Endothelial cell of umbilical vein (primary cell): Measurements from ENCODE around the gene RYR3. TPM values are rescaled to one million over a fixed set of nuclear protein-coding genes. Genes with fewer than 3 reads are reported as not detected.

Source experiments
- BruUV-seq: library from RNA; stranded (reverse); fragments of 400-500 nt; replicated peaks from 2 replicates; lab custom pipeline; 2021; lab: Mats Ljungman, UMichigan
- CTCF ChIA-PET: fragments of 300-600, 350-600 bp; sonication (Branson Sonifier 250); formaldehyde crosslinking; loops from one replicate; lab custom pipeline; 2021; ENCODE audit warnings: antibody characterized with exemption, inconsistent platforms; lab: Charles Lee
- POLR2A ChIA-PET: fragments of 300-600, 350-600 bp; sonication (Branson Sonifier 250); formaldehyde crosslinking; loops from one replicate; lab custom pipeline; 2021; ENCODE audit warnings: antibody characterized with exemption, inconsistent platforms; lab: Charles Lee
- DNase-seq: peaks from one replicate; pipeline ENCODE4 v3.0.0-alpha.2; 2011; ENCODE audit warnings: low read depth, low spot score
- FAIRE-seq: peaks from 2 replicates; lab custom pipeline; 2011; peaks lifted over from hg19 to GRCh38; lab: Jason Lieb, UNC
- H2AFZ ChIP-seq: 2 replicates; pipeline ENCODE4 v1.6.0; 2012; ENCODE audit warnings: low read depth, low read length, control low read depth, inconsistent platforms
- H3K27ac ChIP-seq: 2 replicates; pipeline ENCODE4 v1.5.1; 2011; ENCODE audit warnings: low read depth, mild to moderate bottlenecking, control low read depth, low read length, moderate library complexity; ENCODE audit not compliant: insufficient read depth
- H3K27me3 ChIP-seq, 2 experiments: 2 replicates each; pipeline versions ENCODE4 v1.6.0 to v1.6.1; 2011; ENCODE audit warnings: low read length in 2 of 2, mixed read lengths in 1 of 2; ENCODE audit not compliant: control insufficient read depth in 2 of 2, insufficient read depth in 2 of 2
- H3K36me3 ChIP-seq, 2 experiments: 2 replicates in 1 of 2; 3 replicates in 1 of 2; pipeline ENCODE4 v1.5.1; 2011; ENCODE audit warnings: low read length in 2 of 2, mild to moderate bottlenecking in 1 of 2, moderate library complexity in 1 of 2; ENCODE audit not compliant: control insufficient read depth in 2 of 2, insufficient read depth in 2 of 2; ENCODE audit errors: extremely low read depth in 1 of 2
- H3K4me1 ChIP-seq: 3 replicates; pipeline ENCODE4 v1.5.1; 2011; ENCODE audit warnings: mild to moderate bottlenecking, low read length; ENCODE audit not compliant: control insufficient read depth, insufficient read depth; ENCODE audit errors: extremely low read depth
- H3K4me2 ChIP-seq: 2 replicates; pipeline ENCODE4 v1.6.1; 2011; ENCODE audit warnings: low read length, control low read depth, mixed read lengths; ENCODE audit not compliant: insufficient read depth
- H3K4me3 ChIP-seq, 3 experiments: fragments of 200-600 bp in 1 of 3; sonication (generic), shearing (Covaris generic) in 1 of 3; replicated peaks in 1 of 3; 2 replicates each; pipeline ENCODE4 v1.5.1; 2011 to 2016; ENCODE audit warnings: control low read depth in 3 of 3, low read length in 3 of 3, mild to moderate bottlenecking in 2 of 3, inconsistent platforms in 1 of 3, low read depth in 1 of 3, moderate library complexity in 1 of 3; ENCODE audit not compliant: insufficient read depth in 1 of 3
- H3K79me2 ChIP-seq: 2 replicates; pipeline ENCODE4 v1.6.0; 2012; ENCODE audit warnings: low read length, inconsistent platforms; ENCODE audit not compliant: control insufficient read depth, insufficient read depth
- H3K9ac ChIP-seq: replicated peaks from 2 replicates; pipeline ENCODE3; 2011; ENCODE audit warnings: low read length, control low read depth; ENCODE audit not compliant: insufficient read depth; ENCODE audit errors: extremely low read depth
- H3K9me1 ChIP-seq: replicated peaks from 3 replicates; pipeline ENCODE4 v1.6.0; 2011; ENCODE audit warnings: mild to moderate bottlenecking, low read length; ENCODE audit not compliant: control insufficient read depth, insufficient read depth; ENCODE audit errors: extremely low read depth
- H3K9me3 ChIP-seq: replicated peaks from 2 replicates; pipeline ENCODE4 v1.5.1; 2012; ENCODE audit warnings: low read length, inconsistent platforms; ENCODE audit not compliant: control insufficient read depth, insufficient read depth
- H4K20me1 ChIP-seq: replicated peaks from 2 replicates; pipeline ENCODE3; 2011; ENCODE audit warnings: mild to moderate bottlenecking, low read length; ENCODE audit not compliant: control insufficient read depth, insufficient read depth; ENCODE audit errors: extremely low read depth
- EZH2 ChIP-seq: IDR thresholded peaks from 2 replicates; pipeline ENCODE4 v1.6.1; 2012; ENCODE audit warnings: borderline replicate concordance, low read depth, mild to moderate bottlenecking, moderate library complexity, low read length, inconsistent platforms; ENCODE audit not compliant: severe bottlenecking
- FOS ChIP-seq: IDR thresholded peaks from 2 replicates; pipeline ENCODE4 v1.6.1; 2011; ENCODE audit warnings: mild to moderate bottlenecking, low read length, moderate library complexity, borderline replicate concordance; ENCODE audit not compliant: insufficient read depth
- GATA2 ChIP-seq: IDR thresholded peaks from 2 replicates; pipeline ENCODE4 v1.7.0; 2011; ENCODE audit warnings: low read depth, mild to moderate bottlenecking, moderate library complexity, mixed read lengths, low read length; ENCODE audit not compliant: insufficient read length, insufficient read depth
- JUN ChIP-seq: IDR thresholded peaks from 2 replicates; pipeline ENCODE4 v1.6.1; 2011; ENCODE audit warnings: borderline replicate concordance, low read depth; ENCODE audit not compliant: insufficient read length, insufficient read depth
- MYC ChIP-seq: IDR thresholded peaks from one replicate; pipeline ENCODE4 v1.6.1; 2011; ENCODE audit warnings: mild to moderate bottlenecking, low read depth, low read length
- POLR2A ChIP-seq: IDR thresholded peaks from 2 replicates; pipeline ENCODE4 v1.6.1; 2012; ENCODE audit warnings: low read depth, mild to moderate bottlenecking, control low read depth, low read length
- POLR2AphosphoS5 ChIP-seq: IDR thresholded peaks from 2 replicates; pipeline ENCODE4 v1.6.1; 2012; ENCODE audit warnings: low read depth, mild to moderate bottlenecking, control low read depth, low read length, moderate library complexity; ENCODE audit not compliant: insufficient read depth
- dilution Hi-C: fragments of 300-500 bp; cut with MboI; formaldehyde crosslinking; loops from one replicate; pipeline ENCODE4 v1.15.0; 2019; ENCODE audit warnings: low sequenced_read_pairs; ENCODE audit not compliant: extremely low pct_ligation_motif_present
- intact Hi-C: fragments of 100-400 bp; cut with micrococcal nuclease; formaldehyde crosslinking; loops from one replicate; pipeline ENCODE4 v1.10.0; 2022
- polyA plus RNA-seq, 4 experiments: library from polyadenylated mRNA; depleted of rRNA in 3 of 4; stranded (reverse) in 3 of 4; unstranded in 1 of 4; fragments of >200 nt; gene quantifications; 2 replicates each; pipeline versions ENCODE4 v1.2.1 to v1.2.3, GENCODE V29; 2011 to 2012; ENCODE audit warnings: missing spikeins in 1 of 4
- total RNA-seq: library from RNA; stranded (reverse); gene quantifications from 2 replicates; pipeline ENCODE4 v1.2.3, GENCODE V29; 2021
- TF ChIP-seq, protein P1 (sequence below), 2 donors: IDR thresholded peaks; 1 replicate in 1 of 2; 2 replicates in 1 of 2; pipeline ENCODE4 v1.5.1; 2011; ENCODE audit warnings: low read length in 2 of 2, mild to moderate bottlenecking in 2 of 2, moderate library complexity in 2 of 2, control low read depth in 1 of 2, inconsistent platforms in 1 of 2, low read depth in 1 of 2; ENCODE audit not compliant: insufficient read depth in 1 of 2; ENCODE audit errors: extremely low read depth in 1 of 2
- TF ChIP-seq, protein P2 (sequence below): IDR thresholded peaks from 2 replicates; pipeline ENCODE4 v1.6.1; 2011; ENCODE audit not compliant: insufficient read depth, insufficient read length

The RYR3 gene
- total and polyA plus RNA-seq, 2 donors (not counting 3 experiments of a cell fraction or from before 2014, with no cell fraction given), result not detected

DNA sequence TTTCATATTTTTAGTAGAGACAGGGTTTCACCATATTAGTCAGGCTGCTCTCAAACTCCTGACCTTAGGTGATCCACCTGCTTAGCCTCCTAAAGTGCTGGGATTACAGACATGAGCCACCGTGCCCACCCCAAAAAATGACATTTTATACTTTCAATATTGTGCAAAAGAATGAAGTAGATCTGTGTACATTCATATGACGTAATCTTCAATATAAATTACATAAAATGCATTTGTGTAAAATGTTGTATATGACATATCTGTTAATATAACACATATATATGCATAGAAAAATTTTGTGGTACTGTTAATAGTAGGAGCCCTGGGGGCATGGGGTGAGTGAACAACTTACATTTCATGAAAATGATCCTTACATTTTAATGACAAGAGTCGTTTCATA lies 71.7 kb downstream of the RYR3 start:
- no peaks in the 10 kb centered on the region for H3K9me1 ChIP-seq
- dilution Hi-C loops, result no loop called here
- DNase-seq, result no peak
- no peak overlapping the region for H3K27ac ChIP-seq
- H3K9ac ChIP-seq, result no peak overlapping the region
- POLR2A ChIA-PET, result no interaction called here
- no peak overlapping the region for H2AFZ ChIP-seq
- no peaks in the 10 kb centered on the region for H3K27me3 ChIP-seq
- no peak overlapping the region for H3K4me2 ChIP-seq
- no peak for FAIRE-seq
- H3K4me3 ChIP-seq, result no peak overlapping the region
- CTCF ChIA-PET, result no interaction called here
- BruUV-seq, result no TSS peak
- no peaks in the 10 kb centered on the region for H4K20me1 ChIP-seq
- no peaks in the 10 kb centered on the region for H3K9me3 ChIP-seq
- TF ChIP-seq POLR2A, result no peak
- TF ChIP-seq, protein P1, sequence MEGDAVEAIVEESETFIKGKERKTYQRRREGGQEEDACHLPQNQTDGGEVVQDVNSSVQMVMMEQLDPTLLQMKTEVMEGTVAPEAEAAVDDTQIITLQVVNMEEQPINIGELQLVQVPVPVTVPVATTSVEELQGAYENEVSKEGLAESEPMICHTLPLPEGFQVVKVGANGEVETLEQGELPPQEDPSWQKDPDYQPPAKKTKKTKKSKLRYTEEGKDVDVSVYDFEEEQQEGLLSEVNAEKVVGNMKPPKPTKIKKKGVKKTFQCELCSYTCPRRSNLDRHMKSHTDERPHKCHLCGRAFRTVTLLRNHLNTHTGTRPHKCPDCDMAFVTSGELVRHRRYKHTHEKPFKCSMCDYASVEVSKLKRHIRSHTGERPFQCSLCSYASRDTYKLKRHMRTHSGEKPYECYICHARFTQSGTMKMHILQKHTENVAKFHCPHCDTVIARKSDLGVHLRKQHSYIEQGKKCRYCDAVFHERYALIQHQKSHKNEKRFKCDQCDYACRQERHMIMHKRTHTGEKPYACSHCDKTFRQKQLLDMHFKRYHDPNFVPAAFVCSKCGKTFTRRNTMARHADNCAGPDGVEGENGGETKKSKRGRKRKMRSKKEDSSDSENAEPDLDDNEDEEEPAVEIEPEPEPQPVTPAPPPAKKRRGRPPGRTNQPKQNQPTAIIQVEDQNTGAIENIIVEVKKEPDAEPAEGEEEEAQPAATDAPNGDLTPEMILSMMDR (IDR thresholded peaks at IDR 0.05; ENCODE audit: extremely low read depth in 1 of 2, insufficient read depth in 1 of 2, low read depth in 1 of 2, low read length in 2 of 2), result no peak
- no peak for TF ChIP-seq POLR2AphosphoS5
- no peak for TF ChIP-seq MYC
- TF ChIP-seq, protein P2, sequence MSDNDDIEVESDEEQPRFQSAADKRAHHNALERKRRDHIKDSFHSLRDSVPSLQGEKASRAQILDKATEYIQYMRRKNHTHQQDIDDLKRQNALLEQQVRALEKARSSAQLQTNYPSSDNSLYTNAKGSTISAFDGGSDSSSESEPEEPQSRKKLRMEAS, result no peak
- no peak for TF ChIP-seq EZH2
- no peak for TF ChIP-seq GATA2
- no peak for TF ChIP-seq FOS
- no peak for TF ChIP-seq JUN
- H3K79me2 ChIP-seq, result no peaks in the 10 kb centered on the region
- intact Hi-C loops, result no loop called here
- no peaks in the 10 kb centered on the region for H3K36me3 ChIP-seq
- no peaks in the 10 kb centered on the region for H3K4me1 ChIP-seq
